OCI-LY7 (cell line): ENCODE results near the gene LRP4. TPM values are rescaled to one million over a fixed set of nuclear protein-coding genes. Genes with fewer than 3 reads are reported as not detected.
A peak's percentile ranks its signal among the peaks of the same experiment; 100 is the strongest.

ENCODE experiments used
- BruUV-seq: library from RNA; stranded (reverse); fragments of 400-500 nt; replicated peaks from 2 replicates; lab custom pipeline; 2021; lab: Mats Ljungman, UMichigan
- CTCF ChIA-PET: fragments of 300-600 bp; sonication (Branson Sonifier 250); formaldehyde crosslinking; loops from one replicate; lab custom pipeline; 2022; ENCODE audit warnings: antibody characterized with exemption; ENCODE audit not compliant: unreplicated experiment; lab: Charles Lee
- POLR2A ChIA-PET: fragments of 300-600 bp; sonication (Branson Sonifier 250); formaldehyde crosslinking; loops from one replicate; lab custom pipeline; 2022; ENCODE audit warnings: antibody characterized with exemption; lab: Charles Lee
- DNase-seq: peaks from one replicate; pipeline ENCODE4 v3.0.0-alpha.2; 2015; ENCODE audit warnings: low spot score
- H2AFZ ChIP-seq: fragments of 200-600 bp; sonication (generic), shearing (Covaris generic); 2 replicates; pipeline ENCODE4 v1.6.1; 2014; ENCODE audit warnings: mild to moderate bottlenecking, antibody characterized with exemption, low read length, moderate library complexity
- H3K27ac ChIP-seq: fragments of 200-600 bp; sonication (generic); 2 replicates; pipeline ENCODE4 v1.5.1; 2014; ENCODE audit warnings: mixed run types, low read depth, mild to moderate bottlenecking, moderate library complexity, low read length, inconsistent platforms; ENCODE audit not compliant: poor library complexity, severe bottlenecking
- H3K36me3 ChIP-seq: fragments of 200-600 bp; sonication (generic); 2 replicates; pipeline ENCODE4 v1.6.1; 2014; ENCODE audit warnings: mild to moderate bottlenecking, antibody characterized with exemption, low read length, moderate library complexity, mixed read lengths; ENCODE audit not compliant: insufficient read depth
- H3K4me1 ChIP-seq: fragments of 200-600 bp; sonication (generic); 2 replicates; pipeline ENCODE4 v1.5.1; 2014; ENCODE audit warnings: mild to moderate bottlenecking, low read length; ENCODE audit not compliant: insufficient read depth, poor library complexity, severe bottlenecking
- H3K4me2 ChIP-seq: fragments of 200-600 bp; sonication (generic); 2 replicates; pipeline ENCODE4 v1.6.1; 2014; ENCODE audit warnings: mild to moderate bottlenecking, low read length
- H3K4me3 ChIP-seq: fragments of 200-600 bp; sonication (generic); 2 replicates; pipeline ENCODE4 v1.5.1; 2014; ENCODE audit warnings: mild to moderate bottlenecking, low read depth, low read length; ENCODE audit not compliant: poor library complexity, severe bottlenecking
- H3K79me2 ChIP-seq: fragments of 200-600 bp; sonication (generic); 2 replicates; pipeline ENCODE4 v1.6.1; 2016; ENCODE audit warnings: low read depth, mild to moderate bottlenecking, low read length, moderate library complexity, mixed read lengths; ENCODE audit not compliant: insufficient read depth
- H3K9me2 ChIP-seq: fragments of 200-600 bp; sonication (generic); 2 replicates; pipeline ENCODE4 v1.6.1; 2016; ENCODE audit warnings: mild to moderate bottlenecking, low read length, mixed read lengths; ENCODE audit not compliant: insufficient read depth
- H3K9me3 ChIP-seq: fragments of 200-600 bp; sonication (generic); 2 replicates; pipeline ENCODE4 v1.6.1; 2014; ENCODE audit warnings: mild to moderate bottlenecking, mixed run types, low read length, mixed read lengths
- H4K20me1 ChIP-seq: fragments of 200-600 bp; sonication (generic); 2 replicates; pipeline ENCODE4 v1.6.1; 2014; ENCODE audit warnings: mild to moderate bottlenecking, antibody characterized with exemption, low read length, moderate library complexity, mixed read lengths; ENCODE audit not compliant: insufficient read depth
- CTCF ChIP-seq: fragments of 200-600 bp; sonication (generic); conservative IDR thresholded peaks from 2 replicates; pipeline ENCODE4 v1.5.1; 2014; ENCODE audit warnings: mild to moderate bottlenecking, antibody characterized with exemption, low read length, moderate library complexity, mixed read lengths
- EZH2phosphoT487 ChIP-seq: fragments of 200-600 bp; sonication (generic); IDR thresholded peaks from 2 replicates; pipeline ENCODE4 v1.6.1; 2018; ENCODE audit warnings: low read depth, borderline replicate concordance, mild to moderate bottlenecking, mixed run types, antibody characterized with exemption, low read length, moderate library complexity, mixed read lengths
- intact Hi-C: fragments of 100-400 bp; cut with micrococcal nuclease; formaldehyde crosslinking; loops from one replicate; pipeline ENCODE4 v1.10.0; 2022; ENCODE audit not compliant: unreplicated experiment
- total RNA-seq, 2 experiments: library from RNA; depleted of rRNA in 1 of 2; stranded (reverse); fragments of >200 nt in 1 of 2; shearing (Covaris generic) in 1 of 2; gene quantifications; 2 replicates each; pipeline ENCODE4 v1.2.3, GENCODE V29; 2014 to 2022

Gene LRP4
- total RNA-seq, 2 experiments from 2014 or later = 19.8 to 28.5 TPM

DNA sequence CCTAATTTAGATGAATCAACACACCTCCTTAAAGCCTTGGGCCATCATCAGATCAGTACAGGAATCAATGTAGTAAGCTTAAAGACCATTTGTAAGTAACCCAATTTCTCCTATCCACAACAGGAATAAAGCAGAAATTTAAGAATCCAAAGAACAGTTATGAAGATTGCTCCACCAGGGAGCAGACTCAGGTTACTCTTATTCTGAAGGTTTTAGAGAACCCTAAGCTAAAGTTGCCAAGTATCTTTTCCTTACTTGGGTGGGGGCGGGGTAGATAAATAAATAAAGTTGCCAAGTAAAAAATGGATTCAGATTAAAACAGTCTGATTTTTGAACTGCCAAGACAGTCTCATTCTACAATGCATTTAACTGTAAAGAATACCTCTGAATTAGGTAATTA is 90.4 kb downstream of the LRP4 start:
- H3K79me2 ChIP-seq = peaks cover 100% of the 10 kb centered on the region
- 0 out of 2 replicates have a peak overlapping the region, but pooled peaks have one; percentile 69 for H3K4me2 ChIP-seq
- no peaks in the 10 kb centered on the region for H3K9me2 ChIP-seq
- TF ChIP-seq CTCF (no peak), EZH2phosphoT487 (no peak)
- intact Hi-C loops = no loop called here
- no peak for DNase-seq
- H3K4me1 ChIP-seq = peaks cover 17% of the 10 kb centered on the region
- H3K9me3 ChIP-seq = no peaks in the 10 kb centered on the region
- H3K36me3 ChIP-seq = peaks cover 69% of the 10 kb centered on the region
- no peak overlapping the region for H3K27ac ChIP-seq
- ChIA-PET CTCF (no interaction called here), POLR2A (interaction anchor here (0.6 kb wide), 1 partner anchor 268 kb away, joined by 3 read pairs; no protein-coding TSS in a partner anchor)
- BruUV-seq = no TSS peak
- H3K4me3 ChIP-seq = no peak overlapping the region
- peaks cover 50% of the 10 kb centered on the region for H4K20me1 ChIP-seq
- H2AFZ ChIP-seq = no peak overlapping the region

DNA sequence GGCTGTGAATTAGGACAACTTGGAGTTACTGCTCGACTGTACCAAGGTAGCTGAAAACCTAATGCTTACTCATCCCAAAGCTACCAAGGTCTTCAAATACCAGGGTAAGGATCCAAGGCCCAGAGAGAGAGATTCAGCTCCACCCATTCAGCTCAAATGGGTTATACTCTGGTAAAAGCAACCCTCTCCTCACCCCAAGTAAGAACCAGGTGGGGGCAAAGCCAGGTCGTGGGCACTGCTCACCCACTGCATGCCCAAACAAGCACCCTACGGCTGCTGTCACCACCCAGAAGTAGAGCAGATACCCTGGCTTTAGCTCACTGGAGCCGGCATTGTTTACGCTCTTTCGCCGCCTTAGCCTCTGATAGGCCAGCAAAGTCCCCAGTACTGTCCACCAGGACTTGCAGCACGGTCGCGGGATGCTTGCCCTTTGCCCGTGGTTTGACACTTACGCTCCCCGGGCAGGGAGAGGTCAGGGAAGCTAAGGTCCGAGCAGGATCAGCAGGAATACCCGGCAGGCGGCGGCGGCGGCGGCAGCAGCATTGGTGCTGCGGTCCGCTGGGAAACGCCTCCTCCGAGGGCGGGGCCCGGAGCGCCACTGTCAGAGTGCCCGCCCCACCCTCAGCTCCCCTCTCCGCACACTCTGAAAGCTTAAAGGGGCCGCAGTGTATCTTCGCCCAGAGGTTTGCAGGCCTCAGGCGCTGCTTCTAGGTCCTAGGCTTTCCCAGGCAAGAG is 91.9 kb downstream of the LRP4 start:
- Histone ChIP-seq H4K20me1 (peaks cover 50% of the 10 kb centered on the region), H3K9me3 (no peaks in the 10 kb centered on the region), H3K4me3 (peak overlapping the region; percentile 37), H3K9me2 (no peaks in the 10 kb centered on the region), H3K27ac (no peak overlapping the region), H3K4me1 (peaks cover 17% of the 10 kb centered on the region), H3K4me2 (peak overlapping the region; percentile 69), H2AFZ (no peak overlapping the region), H3K79me2 (peaks cover 98% of the 10 kb centered on the region), H3K36me3 (peaks cover 60% of the 10 kb centered on the region)
- ChIA-PET CTCF (no interaction called here), POLR2A (interaction anchor here (0.6 to 2.7 kb wide), 8 partner anchors 8 to 208 kb away, joined by 3 to 9 read pairs (median 3); partner anchors contain the start of gene CKAP5)
- no TSS peak for BruUV-seq
- TF ChIP-seq CTCF = no peak
- TF ChIP-seq EZH2phosphoT487 = no peak
- intact Hi-C loops = no loop called here
- DNase-seq = peak; percentile 46
